ENCODE data around the gene NAGK.

- TF ChIP-seq CTCF (IDR thresholded peaks at IDR 0.05) (no peak), POLR2A (IDR thresholded peaks at IDR 0.05) (no peak), POLR2AphosphoS5 (IDR thresholded peaks at IDR 0.05) (no peak)
These were observed 1.6 kb upstream of the NAGK start for GRCh38 chr2:71066856-71067255.

Measured in transverse colon (tissue), 4 donors.